ENCODE measurements around the gene KLF16. TPM values are rescaled to one million over a fixed set of nuclear protein-coding genes. Genes with fewer than 3 reads are reported as not detected.

KLF16 gene
- total RNA-seq, 4 donors from 2014 or later, result 2.4 to 3.4 (median 2.9) TPM; not detected in 1

GRCh38 chr19:1853295-1854038, 9.9 kb downstream of the KLF16 start:
- TF ChIP-seq CTCF (IDR thresholded peaks at IDR 0.05; ENCODE audit: low read depth), result no peak

- no peak for TF ChIP-seq CTCF (IDR thresholded peaks at IDR 0.05; ENCODE audit: low read depth)
These were observed 10.7 kb downstream of the KLF16 start for GRCh38 chr19:1852581-1853128.

- TF ChIP-seq CTCF (IDR thresholded peaks at IDR 0.05; ENCODE audit: low read depth), result no peak
These were observed 11.5 kb downstream of the KLF16 start for GRCh38 chr19:1851654-1852580.

GRCh38 chr19:1850809-1851653, 12.3 kb downstream of the KLF16 start:
- no peak for TF ChIP-seq CTCF (IDR thresholded peaks at IDR 0.05; ENCODE audit: low read depth)

- TF ChIP-seq CTCF (IDR thresholded peaks at IDR 0.05; ENCODE audit: low read depth), result no peak
These were observed 13.4 kb downstream of the KLF16 start for GRCh38 chr19:1849886-1850398.

- no peak for TF ChIP-seq CTCF (IDR thresholded peaks at IDR 0.05; ENCODE audit: low read depth)
These were observed 14.3 kb downstream of the KLF16 start for GRCh38 chr19:1849132-1849474.

Data from subcutaneous adipose tissue (tissue), 4 donors.